ENCODE data around the gene RIPOR3. TPM values are rescaled to one million over a fixed set of nuclear protein-coding genes. Genes with fewer than 3 reads are reported as not detected.

The RIPOR3 gene
- total and polyA plus RNA-seq, 4 donors, result 4.3 to 9.9 (median 7.7) TPM

GRCh38 chr20:50585214-50585613 is 106.1 kb downstream of the RIPOR3 start:
- no peaks in the 10 kb centered on the region for H3K4me1 ChIP-seq (ENCODE audit: control insufficient read depth in 5 of 5, insufficient read depth in 5 of 5, low read length in 5 of 5)
- 80 to 81% methylated on average over 5 of the region's 5 CpGs for WGBS, 2 donors
- no peaks in the 10 kb centered on the region for H3K9me3 ChIP-seq (ENCODE audit: control insufficient read depth in 4 of 4, insufficient read depth in 3 of 4, low read length in 3 of 4)
- H3K9ac ChIP-seq (ENCODE audit: insufficient read depth in 1 of 2, low read length in 2 of 2), result no peak overlapping the region
- H3K36me3 ChIP-seq (ENCODE audit: control insufficient read depth in 4 of 4, insufficient read depth in 4 of 4, low read length in 4 of 4), result peaks cover 24 to 57% (median 42%) of the 10 kb centered on the region in 4 donors
- no peak for ATAC-seq (ENCODE audit: insufficient read depth, low FRiP score)
- no peak for TF ChIP-seq CTCF (IDR thresholded peaks at IDR 0.05; ENCODE audit: control extremely low read depth, extremely low read depth)
- no peak for DNase-seq
- no peak overlapping the region for H3K4me3 ChIP-seq
- H3K27ac ChIP-seq (ENCODE audit: low read depth in 1 of 2, low read length in 1 of 2), result no peak overlapping the region
- H3K27me3 ChIP-seq (ENCODE audit: control insufficient read depth in 3 of 3, insufficient read depth in 3 of 3, low read length in 2 of 3), result no peaks in the 10 kb centered on the region

GRCh38 chr20:50584687-50585086 is 106.7 kb downstream of the RIPOR3 start:
- H3K27ac ChIP-seq (ENCODE audit: low read depth in 1 of 2, low read length in 1 of 2), result no peak overlapping the region
- TF ChIP-seq CTCF (IDR thresholded peaks at IDR 0.05; ENCODE audit: control extremely low read depth, extremely low read depth), result no peak
- ATAC-seq (ENCODE audit: insufficient read depth, low FRiP score), result no peak
- peaks cover 24 to 61% (median 43%) of the 10 kb centered on the region in 4 donors for H3K36me3 ChIP-seq (ENCODE audit: control insufficient read depth in 4 of 4, insufficient read depth in 4 of 4, low read length in 4 of 4)
- no peak for DNase-seq
- H3K9ac ChIP-seq (ENCODE audit: insufficient read depth in 1 of 2, low read length in 2 of 2), result no peak overlapping the region
- no peaks in the 10 kb centered on the region for H3K4me1 ChIP-seq (ENCODE audit: control insufficient read depth in 5 of 5, insufficient read depth in 5 of 5, low read length in 5 of 5)
- H3K27me3 ChIP-seq (ENCODE audit: control insufficient read depth in 3 of 3, insufficient read depth in 3 of 3, low read length in 2 of 3), result no peaks in the 10 kb centered on the region
- H3K4me3 ChIP-seq, result no peak overlapping the region
- 65 to 85% methylated on average over 2 of the region's 2 CpGs for WGBS, 2 donors
- H3K9me3 ChIP-seq (ENCODE audit: control insufficient read depth in 4 of 4, insufficient read depth in 3 of 4, low read length in 3 of 4), result no peaks in the 10 kb centered on the region

- ATAC-seq (ENCODE audit: insufficient read depth, low FRiP score) (no peak), DNase-seq (no peak)
- no peaks in the 10 kb centered on the region for H3K9me3 ChIP-seq (ENCODE audit: control insufficient read depth in 4 of 4, insufficient read depth in 3 of 4, low read length in 3 of 4)
- no peak overlapping the region for H3K9ac ChIP-seq (ENCODE audit: insufficient read depth in 1 of 2, low read length in 2 of 2)
- H3K36me3 ChIP-seq (ENCODE audit: control insufficient read depth in 4 of 4, insufficient read depth in 4 of 4, low read length in 4 of 4), result peaks cover 33 to 70% (median 50%) of the 10 kb centered on the region in 4 donors
- no peaks in the 10 kb centered on the region for H3K27me3 ChIP-seq (ENCODE audit: control insufficient read depth in 3 of 3, insufficient read depth in 3 of 3, low read length in 2 of 3)
- H3K4me3 ChIP-seq, result no peak overlapping the region
- TF ChIP-seq CTCF (IDR thresholded peaks at IDR 0.05; ENCODE audit: control extremely low read depth, extremely low read depth), result no peak
- H3K27ac ChIP-seq (ENCODE audit: low read depth in 1 of 2, low read length in 1 of 2), result no peak overlapping the region
- WGBS, 2 donors, result 87 to 92% methylated on average over 15 of the region's 15 CpGs
- no peaks in the 10 kb centered on the region for H3K4me1 ChIP-seq (ENCODE audit: control insufficient read depth in 5 of 5, insufficient read depth in 5 of 5, low read length in 5 of 5)
These were observed 107.7 kb downstream of the RIPOR3 start for GRCh38 chr20:50583442-50584150.

Measured in lung (tissue), 12 donors.